ENCODE measurements around the gene C1QL2. TPM values are rescaled to one million over a fixed set of nuclear protein-coding genes. Genes with fewer than 3 reads are reported as not detected.

The C1QL2 gene
- total RNA-seq, 2 donors from 2014 or later: not detected

- no peak for TF ChIP-seq CTCF (IDR thresholded peaks at IDR 0.05)
- H3K9ac ChIP-seq (ENCODE audit: low read depth in 2 of 2, low read length in 2 of 2): no peak overlapping the region
- H3K9me3 ChIP-seq: no peaks in the 10 kb centered on the region
- no peak overlapping the region for H3K27ac ChIP-seq
- no peaks in the 10 kb centered on the region for H3K27me3 ChIP-seq
- no peaks in the 10 kb centered on the region for H3K36me3 ChIP-seq
- intact Hi-C loops (cut with DNase I): no loop called here
- no peaks in the 10 kb centered on the region for H3K4me1 ChIP-seq
- H3K4me3 ChIP-seq: no peak overlapping the region
- no peak for DNase-seq
Observed at GRCh38 chr2:119116411-119117295, 41.9 kb downstream of the C1QL2 start.

GRCh38 chr2:119114266-119114665 is 44.3 kb downstream of the C1QL2 start:
- DNase-seq: no peak

GRCh38 chr2:119113489-119113770 is 45.1 kb downstream of the C1QL2 start:
- no peak for TF ChIP-seq CTCF (IDR thresholded peaks at IDR 0.05)
- DNase-seq: no peak
- Histone ChIP-seq H3K9ac (ENCODE audit: low read depth in 2 of 2, low read length in 2 of 2) (no peak overlapping the region), H3K4me1 (no peaks in the 10 kb centered on the region), H3K27ac (no peak overlapping the region), H3K9me3 (no peaks in the 10 kb centered on the region), H3K4me3 (no peak overlapping the region), H3K36me3 (no peaks in the 10 kb centered on the region), H3K27me3 (no peaks in the 10 kb centered on the region)
- intact Hi-C loops (cut with DNase I): no loop called here

More at GRCh38 chr2:119114266-119114665, 44.3 kb downstream of the C1QL2 start:
- Histone ChIP-seq H3K9me3 (no peaks in the 10 kb centered on the region), H3K27me3 (no peaks in the 10 kb centered on the region), H3K9ac (ENCODE audit: low read depth in 2 of 2, low read length in 2 of 2) (no peak overlapping the region), H3K4me3 (no peak overlapping the region), H3K27ac (no peak overlapping the region), H3K36me3 (no peaks in the 10 kb centered on the region), H3K4me1 (no peaks in the 10 kb centered on the region)
- intact Hi-C loops (cut with DNase I): no loop called here
- TF ChIP-seq CTCF (IDR thresholded peaks at IDR 0.05): no peak

DNA sequence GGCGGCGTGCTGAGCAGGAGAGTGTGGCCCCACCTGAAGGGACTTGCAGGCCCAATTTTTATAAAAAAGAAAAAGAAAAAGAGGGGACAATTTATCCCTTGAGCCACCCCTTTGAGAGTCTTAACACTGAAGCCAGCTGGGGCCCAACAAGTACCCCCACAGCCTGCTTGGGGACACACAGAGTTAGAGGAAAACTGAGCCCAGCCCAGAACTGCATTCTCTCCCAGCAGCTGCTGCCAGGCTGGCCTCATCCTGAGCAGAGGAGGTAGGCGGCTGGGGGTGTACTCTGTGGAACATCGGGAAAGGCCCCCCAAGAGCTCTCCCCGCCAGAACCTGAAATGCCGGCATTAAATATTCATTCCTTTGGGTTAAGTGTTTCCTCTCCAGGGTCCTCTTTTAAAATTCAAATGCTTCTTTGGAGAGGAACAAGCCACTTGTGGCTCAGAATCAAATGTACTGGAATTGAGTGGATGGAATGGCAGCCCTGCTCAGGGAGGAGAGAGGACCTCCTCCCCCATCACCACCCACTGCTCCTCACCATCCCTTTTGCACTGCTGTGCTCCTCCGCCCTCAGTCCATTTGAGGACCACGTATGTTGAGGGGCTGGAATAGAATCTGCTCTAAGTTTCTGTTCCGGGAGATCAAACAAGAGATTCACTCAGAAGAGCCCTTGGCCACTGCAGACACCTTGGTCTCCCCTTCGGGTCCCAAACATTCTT is 45.6 kb downstream of the C1QL2 start:
- Histone ChIP-seq H3K4me3 (no peak overlapping the region), H3K36me3 (no peaks in the 10 kb centered on the region), H3K9ac (ENCODE audit: low read depth in 2 of 2, low read length in 2 of 2) (no peak overlapping the region), H3K27ac (no peak overlapping the region), H3K27me3 (no peaks in the 10 kb centered on the region), H3K9me3 (no peaks in the 10 kb centered on the region), H3K4me1 (no peaks in the 10 kb centered on the region)
- DNase-seq: no peak
- no peak for TF ChIP-seq CTCF (IDR thresholded peaks at IDR 0.05)
- intact Hi-C loops (cut with DNase I): no loop called here

GRCh38 chr2:119112230-119112629 is 46.3 kb downstream of the C1QL2 start:
- Histone ChIP-seq H3K9ac (ENCODE audit: low read depth in 2 of 2, low read length in 2 of 2) (no peak overlapping the region), H3K4me1 (no peaks in the 10 kb centered on the region), H3K4me3 (no peak overlapping the region), H3K9me3 (no peaks in the 10 kb centered on the region), H3K27me3 (no peaks in the 10 kb centered on the region), H3K36me3 (no peaks in the 10 kb centered on the region), H3K27ac (no peak overlapping the region)
- no peak for DNase-seq
- intact Hi-C loops (cut with DNase I): no loop called here
- TF ChIP-seq CTCF (IDR thresholded peaks at IDR 0.05): no peak
